ENCODE results near the gene RHNO1. TPM values are rescaled to one million over a fixed set of nuclear protein-coding genes. Genes with fewer than 3 reads are reported as not detected.
"Not testable (repeated sequence)": the region's sequence is repeated elsewhere in the genome, so short reads cannot be mapped to it uniquely, and the experiment has no call there.

RHNO1 gene
- total and polyA plus RNA-seq, 2 of the 8 experiments (the other 6 are each of a cell fraction or from before 2014, with no cell fraction given) = 55.8 to 56.9 TPM

DNA sequence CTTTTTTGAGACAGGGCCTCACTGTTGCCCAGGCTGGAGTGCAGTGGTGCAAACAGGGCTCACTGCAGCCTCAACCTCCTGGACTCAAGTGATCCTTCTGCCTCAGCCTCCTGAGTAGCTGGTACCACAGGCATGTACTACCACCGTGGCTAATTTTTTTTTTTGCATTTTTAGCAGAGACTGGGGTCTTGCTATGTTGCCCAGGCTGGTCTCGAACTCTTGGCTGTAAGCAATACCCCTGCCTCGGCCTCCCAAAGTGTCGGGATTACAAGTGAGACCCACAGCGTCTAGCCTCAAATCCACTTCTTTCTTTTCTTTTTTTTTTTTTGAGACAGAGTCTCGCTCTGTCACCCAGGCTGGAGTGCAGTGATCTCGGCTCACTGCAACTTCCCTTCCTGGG, 13.6 kb upstream of the RHNO1 start:
- not testable (repeated sequence) for H2AFZ ChIP-seq (ENCODE audit: low read length); H2BK15ac ChIP-seq (ENCODE audit: low read length); H3K9ac ChIP-seq (replicated peaks in 1 of 4; ENCODE audit: extremely low read depth in 1 of 4, low read depth in 3 of 4, low read length in 3 of 4); H3K27ac ChIP-seq (ENCODE audit: low read depth, low read length); H4K5ac ChIP-seq (ENCODE audit: insufficient read length, low read depth, low read length); H3K23ac ChIP-seq (ENCODE audit: insufficient read length); H3K9me3 ChIP-seq (ENCODE audit: insufficient read depth in 2 of 2, low read depth in 1 of 2, low read length in 1 of 2); H4K8ac ChIP-seq (ENCODE audit: extremely low read depth, insufficient read depth, low read length); H2BK5ac ChIP-seq (ENCODE audit: low read depth, low read length); H3K23me2 ChIP-seq (ENCODE audit: low read depth, low read length); H4K91ac ChIP-seq (replicated peaks; ENCODE audit: insufficient read length, low read length); H2BK20ac ChIP-seq (ENCODE audit: low read length); H3K79me1 ChIP-seq (ENCODE audit: low read depth, low read length); H3K79me2 ChIP-seq (ENCODE audit: control insufficient read depth in 1 of 2, insufficient read depth in 2 of 2, low read length in 2 of 2); H3K4me3 ChIP-seq (ENCODE audit: extremely low read depth in 1 of 4, insufficient read depth in 2 of 4, low read depth in 3 of 4, low read length in 4 of 4); H3K4me1 ChIP-seq (replicated peaks in 1 of 4; ENCODE audit: control insufficient read depth in 3 of 4, insufficient read depth in 4 of 4, low read length in 3 of 4); H3K18ac ChIP-seq (ENCODE audit: extremely low read depth, low read length); H2AK5ac ChIP-seq (ENCODE audit: low read depth, low read length); DNase-seq (ENCODE audit: low read depth in 1 of 2, low spot score in 2 of 2); H3K56ac ChIP-seq (replicated peaks; ENCODE audit: insufficient read length, low read depth, low read length); H2BK12ac ChIP-seq (ENCODE audit: low read depth, low read length); FAIRE-seq; H4K20me1 ChIP-seq (replicated peaks in 1 of 2; ENCODE audit: control insufficient read depth in 1 of 2, insufficient read depth in 2 of 2, low read length in 2 of 2); H3K27me3 ChIP-seq (replicated peaks in 1 of 4; ENCODE audit: control insufficient read depth in 3 of 4, extremely low read depth in 1 of 4, insufficient read depth in 3 of 4, low read length in 3 of 4); H2BK120ac ChIP-seq (replicated peaks; ENCODE audit: low read depth, low read length); H3K4me2 ChIP-seq (ENCODE audit: insufficient read depth in 1 of 2, low read depth in 2 of 2, low read length in 2 of 2); H3K4ac ChIP-seq (replicated peaks; ENCODE audit: insufficient read length, low read depth, low read length); H3K14ac ChIP-seq (ENCODE audit: insufficient read length)
- 94% methylated on average over 7 of the region's 7 CpGs; no CpG with 5 or more reads in 1 of the 2 experiments for WGBS, 2 experiments (ENCODE audit: extremely low coverage in 1 of 2, insufficient coverage in 1 of 2, insufficient read length in 1 of 2, insufficient replicate concordance in 2 of 2, low coverage in 1 of 2, low lambda C conversion rate in 2 of 2, missing lambda C conversion rate in 1 of 2)
- POLR2A ChIA-PET (ENCODE audit: partially characterized antibody) = interaction anchor here (0.7 to 2.3 kb wide), 6 partner anchors 10 to 63 kb away, joined by 3 to 5 read pairs (median 3); partner anchors contain the start of genes FOXM1 and RHNO1
- CTCF ChIA-PET (ENCODE audit: partially characterized antibody) = interaction anchor here (0.6 to 4.0 kb wide), 10 partner anchors 10 to 179 kb away, joined by 3 to 20 read pairs (median 4); partner anchors contain the start of genes FOXM1 and RHNO1
- H3K36me3 ChIP-seq (ENCODE audit: control insufficient read depth in 2 of 4, insufficient read depth in 4 of 4, low read length in 3 of 4) = peaks cover 28 to 83% (median 66%) of the 10 kb centered on the region in 4 experiments
